ENCODE results near the gene EPHA6. TPM values are rescaled to one million over a fixed set of nuclear protein-coding genes. Genes with fewer than 3 reads are reported as not detected.
A peak's percentile ranks its signal among the peaks of the same experiment; 100 is the strongest.

The EPHA6 gene
- total and polyA plus RNA-seq, 7 donors: 0.58 to 53.5 (median 45.4) TPM; not detected in 2

GRCh38 chr3:97764407-97765238 is 950.2 kb downstream of the EPHA6 start, which contains the start of gene ARL6:
TSS of gene ARL6 (plus strand) at chr3:97764758. CDS start at chr3:97768108, 3,350 bp downstream.
- DNase-seq: peak; percentile 90
- peak within 1 kb of the TSS; percentile 74 to 83 (median 79) for H3K27ac ChIP-seq

GRCh38 chr3:97765336-97765735 is 950.9 kb downstream of the EPHA6 start:
- Histone ChIP-seq H3K9me3 (no peaks in the 10 kb centered on the region), H3K27me3 (no peaks in the 10 kb centered on the region), H3K4me3 (peak overlapping the region in 3 of 4 donors; percentile 70 to 83 (median 71)), H3K4me1 (peaks cover 0 to 23% (median 14%) of the 10 kb centered on the region in 4 donors), H3K27ac (peak overlapping the region in 2 of 4 donors; percentile 74 to 83), H3K36me3 (peaks cover 0 to 14% (median 3%) of the 10 kb centered on the region in 4 donors)
- TF ChIP-seq POLR2A (IDR thresholded peaks at IDR 0.05): no peak
- TF ChIP-seq EP300 (IDR thresholded peaks at IDR 0.05): no peak
- no peak for TF ChIP-seq POLR2AphosphoS5 (IDR thresholded peaks at IDR 0.05)
- no peak for TF ChIP-seq CTCF (IDR thresholded peaks at IDR 0.05)
- WGBS, 2 donors: 16 to 36% methylated on average over 2 of the region's 2 CpGs
- intact Hi-C loops (cut with DNase I): loop anchor here (10.0 kb wide), 1 partner anchor 759 kb away; the partner anchor contains the start of gene CLDND1
- DNase-seq: no peak

More at GRCh38 chr3:97764407-97765238, 950.2 kb downstream of the EPHA6 start, which contains the start of gene ARL6:
- H3K4me1 ChIP-seq: peaks cover 0 to 23% (median 14%) of the 10 kb centered on the region in 4 donors
- TF ChIP-seq POLR2AphosphoS5 (IDR thresholded peaks at IDR 0.05) (peak in 2 of 4 donors; percentile 48 to 58), EP300 (IDR thresholded peaks at IDR 0.05) (no peak)
- WGBS, 2 donors: 0% methylated on average over 46 of the region's 46 CpGs
- peak within 1 kb of the TSS; percentile 70 to 83 (median 76) for H3K4me3 ChIP-seq
- no peaks in the 10 kb centered on the region for H3K9me3 ChIP-seq
- no peaks in the 10 kb centered on the region for H3K27me3 ChIP-seq
- intact Hi-C loops (cut with DNase I): loop anchor here (10.0 kb wide), 1 partner anchor 760 kb away; the partner anchor contains the start of gene CLDND1
- H3K36me3 ChIP-seq: peaks cover 0 to 7% (median under 1%) of the 10 kb centered on the region in 4 donors

- Histone ChIP-seq H3K4me1 (no peaks in the 10 kb centered on the region), H3K4me3 (no peak overlapping the region), H3K27me3 (no peaks in the 10 kb centered on the region), H3K27ac (no peak overlapping the region), H3K36me3 (peaks cover 0 to 25% (median 3%) of the 10 kb centered on the region in 4 donors), H3K9me3 (peaks cover 0 to 5% (median 0%) of the 10 kb centered on the region in 4 donors)
- intact Hi-C loops (cut with DNase I): no loop called here
- DNase-seq: no peak
- TF ChIP-seq EP300 (IDR thresholded peaks at IDR 0.05) (no peak), CTCF (IDR thresholded peaks at IDR 0.05) (no peak), POLR2AphosphoS5 (IDR thresholded peaks at IDR 0.05) (no peak), POLR2A (IDR thresholded peaks at IDR 0.05) (no peak)
- WGBS, 2 donors: 95 to 98% methylated on average over 3 of the region's 3 CpGs
Measured at GRCh38 chr3:97772926-97773325, 958.5 kb downstream of the EPHA6 start.

GRCh38 chr3:97778152-97778551 is 963.8 kb downstream of the EPHA6 start:
- intact Hi-C loops (cut with DNase I): no loop called here
- H3K9me3 ChIP-seq: no peaks in the 10 kb centered on the region
- TF ChIP-seq POLR2AphosphoS5 (IDR thresholded peaks at IDR 0.05) (no peak), POLR2A (IDR thresholded peaks at IDR 0.05) (no peak), EP300 (IDR thresholded peaks at IDR 0.05) (no peak), CTCF (IDR thresholded peaks at IDR 0.05) (no peak)
- no peaks in the 10 kb centered on the region for H3K27me3 ChIP-seq
- no peak overlapping the region for H3K4me3 ChIP-seq
- H3K27ac ChIP-seq: no peak overlapping the region
- H3K4me1 ChIP-seq: no peaks in the 10 kb centered on the region
- DNase-seq: no peak
- peaks cover 0 to 14% (median 0%) of the 10 kb centered on the region in 4 donors for H3K36me3 ChIP-seq

- Histone ChIP-seq H3K27ac (no peak overlapping the region), H3K36me3 (peaks cover 0 to 2% (median 0%) of the 10 kb centered on the region in 4 donors), H3K4me3 (no peak overlapping the region), H3K4me1 (no peaks in the 10 kb centered on the region), H3K27me3 (no peaks in the 10 kb centered on the region), H3K9me3 (no peaks in the 10 kb centered on the region)
- no peak for DNase-seq
- TF ChIP-seq CTCF (IDR thresholded peaks at IDR 0.05) (peak; percentile 61 to 78 (median 70)), POLR2A (IDR thresholded peaks at IDR 0.05) (no peak), POLR2AphosphoS5 (IDR thresholded peaks at IDR 0.05) (no peak), EP300 (IDR thresholded peaks at IDR 0.05) (no peak)
- intact Hi-C loops (cut with DNase I): loop anchor here (1.0 to 10.0 kb wide), 2 partner anchors 151 to 230 kb away; no protein-coding TSS in a partner anchor
Measured at GRCh38 chr3:97793420-97794019, 979.1 kb downstream of the EPHA6 start.
